Muscle of leg (tissue), 11 donors: ENCODE data around the gene EIF2S1. TPM values are rescaled to one million over a fixed set of nuclear protein-coding genes. Genes with fewer than 3 reads are reported as not detected.

Experiments used
- DNase-seq: peaks from one replicate; pipeline ENCODE4 v3.0.0; 2013
- H3K27ac ChIP-seq: one replicate; pipeline ENCODE4 v1.5.1; 2013; ENCODE audit warnings: mild to moderate bottlenecking, low read length, control low read depth
- H3K27me3 ChIP-seq: one replicate; pipeline ENCODE4 v1.6.1; 2013; ENCODE audit warnings: low read length; ENCODE audit not compliant: control insufficient read depth, insufficient read depth
- H3K36me3 ChIP-seq: one replicate; pipeline ENCODE4 v1.6.1; 2013; ENCODE audit warnings: low read length; ENCODE audit not compliant: control insufficient read depth, insufficient read depth
- H3K4me1 ChIP-seq: one replicate; pipeline ENCODE4 v1.6.1; 2013; ENCODE audit warnings: low read length; ENCODE audit not compliant: control insufficient read depth, insufficient read depth
- H3K4me3 ChIP-seq: one replicate; pipeline ENCODE4 v1.5.1; 2013; ENCODE audit warnings: low read length, control low read depth
- H3K9me3 ChIP-seq: replicated peaks from 2 replicates; pipeline ENCODE4 v1.6.1; 2013; ENCODE audit warnings: low read depth, low read length; ENCODE audit not compliant: control insufficient read depth
- WGBS: methylation state at CpG from one replicate; pipeline ENCODE4 v1.1.5; 2013; ENCODE audit warnings: missing lambda C conversion rate; ENCODE audit not compliant: insufficient coverage; 5-methylcytosine and 5-hydroxymethylcytosine counted together
- polyA plus RNA-seq, 8 donors: library from polyadenylated mRNA; unstranded; fragments of 120-200 nt; gene quantifications; one replicate each; pipeline versions ENCODE4 v1.2.1 to v1.2.3, GENCODE V29; 2013; ENCODE audit warnings: inconsistent platforms in 1 of 8, low replicate concordance in 1 of 8; ENCODE audit not compliant: insufficient read length in 8 of 8, insufficient read depth in 1 of 8
- total RNA-seq: library from RNA; stranded (reverse); fragments of 120-200 nt; gene quantifications from one replicate; pipeline ENCODE4 v1.2.4, GENCODE V29; 2013

Gene EIF2S1
- total and polyA plus RNA-seq, 9 donors: 60.3 to 97.4 (median 90.0) TPM

DNA sequence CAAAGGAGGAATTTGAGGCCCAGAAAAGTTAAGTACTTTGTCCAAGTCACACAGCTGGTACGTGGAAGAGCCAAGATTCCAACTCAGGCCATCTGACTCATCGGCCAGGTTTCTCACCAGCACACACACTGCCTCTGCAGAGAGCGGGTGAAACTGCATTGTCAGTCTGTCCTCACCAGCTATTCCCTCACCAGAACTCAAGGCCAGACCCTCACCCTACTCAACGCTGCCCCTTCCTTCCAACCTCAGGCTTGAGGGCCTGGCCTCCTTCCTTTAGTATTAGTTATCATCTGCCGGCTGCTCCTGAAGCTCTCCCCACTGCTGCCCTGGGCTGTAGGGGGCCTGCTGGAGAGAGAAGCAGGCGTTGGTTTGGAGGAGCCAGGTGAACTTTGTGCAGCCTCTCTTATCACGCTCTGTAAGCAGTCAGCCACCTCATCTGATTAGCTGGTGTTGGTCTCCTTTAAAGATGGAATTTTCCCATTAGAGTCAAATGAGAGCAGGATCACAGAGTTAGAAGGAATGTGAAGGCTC lies 68.4 kb downstream of the EIF2S1 start:
- Histone ChIP-seq H3K4me1 (peaks cover 7% of the 10 kb centered on the region), H3K27me3 (peaks cover 13% of the 10 kb centered on the region), H3K27ac (no peak overlapping the region), H3K9me3 (no peaks in the 10 kb centered on the region), H3K4me3 (no peak overlapping the region), H3K36me3 (no peaks in the 10 kb centered on the region)
- DNase-seq: no peak
- WGBS: 78% methylated on average over 6 of the region's 7 CpGs

DNA sequence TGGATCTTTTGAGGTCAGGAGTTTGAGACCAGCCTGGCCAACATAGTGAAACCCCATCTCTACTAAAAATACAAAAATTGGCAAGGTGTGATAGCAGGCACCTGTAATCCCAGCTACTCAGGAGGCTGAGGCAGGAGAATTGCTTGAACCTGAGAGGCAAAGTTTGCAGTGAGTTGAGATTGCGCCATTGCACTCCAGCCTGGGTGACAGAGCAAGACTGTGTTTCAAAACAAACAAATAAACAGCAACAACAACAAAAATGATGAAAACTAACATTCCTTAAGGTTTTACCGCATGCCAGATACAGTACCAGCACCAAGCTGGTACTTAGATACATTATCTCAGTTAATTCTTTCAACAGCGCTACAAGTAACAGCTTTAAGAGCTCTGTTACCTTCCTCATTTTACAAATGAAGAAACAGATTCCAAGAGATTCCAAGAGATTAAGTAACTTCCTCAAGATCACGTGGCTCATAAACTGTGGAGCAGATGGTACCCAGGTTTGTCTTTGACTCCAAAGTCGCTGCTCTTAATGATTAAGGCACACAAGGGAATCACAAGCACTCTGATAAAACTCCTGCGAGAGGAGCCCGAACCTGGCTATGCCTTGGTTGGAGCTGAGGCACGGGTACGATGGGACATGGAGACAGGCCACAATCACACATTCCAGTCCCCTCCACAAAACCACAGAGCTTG lies 69.5 kb downstream of the EIF2S1 start:
- Histone ChIP-seq H3K36me3 (no peaks in the 10 kb centered on the region), H3K27me3 (peaks cover 11% of the 10 kb centered on the region), H3K4me1 (peaks cover 7% of the 10 kb centered on the region), H3K27ac (no peak overlapping the region), H3K9me3 (no peaks in the 10 kb centered on the region), H3K4me3 (no peak overlapping the region)
- DNase-seq: no peak
- WGBS: 40% methylated on average over 7 of the region's 9 CpGs

DNA sequence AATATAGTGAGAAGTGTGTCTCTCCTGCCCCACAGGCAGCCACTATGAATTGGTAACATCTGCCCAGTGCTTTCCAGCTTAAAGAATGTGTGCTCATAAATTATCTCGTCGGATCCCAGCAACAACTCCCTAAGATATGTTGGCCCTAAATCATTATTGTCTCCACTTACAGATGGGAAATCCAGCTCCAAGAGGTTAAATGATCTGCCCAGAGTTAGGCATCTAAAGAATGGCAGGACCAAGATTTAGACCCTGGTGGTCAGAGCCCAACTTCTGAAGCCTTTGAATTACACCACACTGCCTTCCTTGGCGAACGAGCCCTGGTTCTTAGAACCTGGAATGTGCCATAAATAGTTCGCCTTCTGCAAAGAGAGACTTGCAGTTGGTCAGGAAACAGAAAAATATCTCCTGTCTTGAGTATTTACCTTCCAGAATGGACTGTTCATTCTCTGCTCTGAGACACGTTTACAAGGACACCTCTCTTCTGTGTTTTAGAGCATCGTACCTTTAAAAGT lies 72.0 kb downstream of the EIF2S1 start:
- peak; percentile 16 for DNase-seq
- H3K4me1 ChIP-seq: peaks cover 3% of the 10 kb centered on the region
- 33% methylated on average over 7 of the region's 7 CpGs for whole genome bisulfite sequencing
- no peak overlapping the region for H3K27ac ChIP-seq
- no peaks in the 10 kb centered on the region for H3K36me3 ChIP-seq
- H3K9me3 ChIP-seq: no peaks in the 10 kb centered on the region
- peaks cover 11% of the 10 kb centered on the region for H3K27me3 ChIP-seq
- H3K4me3 ChIP-seq: no peak overlapping the region

DNA sequence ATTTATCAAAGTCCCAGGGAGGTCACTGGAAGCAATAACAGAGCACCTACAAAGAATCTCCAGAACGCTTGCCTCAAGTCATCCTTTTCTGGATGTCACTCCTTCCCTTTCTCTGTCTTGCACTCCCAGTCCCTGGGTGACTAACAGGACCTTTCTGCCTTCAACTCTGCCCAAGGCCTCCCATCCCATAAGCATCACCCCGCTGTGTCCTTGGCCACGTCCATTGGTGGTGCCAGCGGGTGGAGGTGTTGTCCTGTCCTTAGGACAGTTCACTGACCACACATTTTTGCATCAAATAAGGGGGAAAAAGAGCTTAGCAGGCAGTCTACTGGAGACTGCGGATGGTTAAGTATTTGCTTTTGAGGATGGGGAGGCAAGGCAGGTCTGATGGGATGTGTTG lies 75.5 kb downstream of the EIF2S1 start:
- no peak for DNase-seq
- no peaks in the 10 kb centered on the region for H3K9me3 ChIP-seq
- no peak overlapping the region for H3K27ac ChIP-seq
- peaks cover 9% of the 10 kb centered on the region for H3K27me3 ChIP-seq
- no peaks in the 10 kb centered on the region for H3K36me3 ChIP-seq
- H3K4me3 ChIP-seq: no peak overlapping the region
- WGBS: 88% methylated on average over 4 of the region's 5 CpGs
- no peaks in the 10 kb centered on the region for H3K4me1 ChIP-seq

Other genes with a start within 250 kb of the EIF2S1 start
- gene GARIN2, start 170.9 kb upstream of the EIF2S1 start, total RNA-seq: 0.04 TPM
- gene GARIN2, start 170.9 kb upstream of the EIF2S1 start, polyA plus RNA-seq: under 1 TPM; 0.23 to 0.63 (median 0.38) TPM
- gene PALS1, start 118.9 kb upstream of the EIF2S1 start, total RNA-seq: 14.7 TPM
- gene PALS1, start 118.9 kb upstream of the EIF2S1 start, polyA plus RNA-seq: 10 to 100 TPM; 10.1 to 14.8 (median 13.6) TPM
- 63.4 TPM for gene ATP6V1D, start 524 bp upstream of the EIF2S1 start, total RNA-seq
- gene ATP6V1D, start 524 bp upstream of the EIF2S1 start, polyA plus RNA-seq: 10 to 100 TPM; 60.9 to 80.6 (median 69.8) TPM
- 0.22 TPM for gene PLEK2, start 51.8 kb downstream of the EIF2S1 start, total RNA-seq
- 1 to 10 TPM in 3 of 8 donors, under 1 TPM in 5; 0.44 to 3.0 (median 0.88) TPM for gene PLEK2, start 51.8 kb downstream of the EIF2S1 start, polyA plus RNA-seq
- gene TMEM229B, start 128.4 kb downstream of the EIF2S1 start, total RNA-seq: 0.40 TPM
- gene TMEM229B, start 128.4 kb downstream of the EIF2S1 start, polyA plus RNA-seq: under 1 TPM; 0.23 to 0.62 (median 0.43) TPM
- 0.75 TPM for gene PLEKHH1, start 173.0 kb downstream of the EIF2S1 start, total RNA-seq
- 1 to 10 TPM in 6 of 8 donors, under 1 TPM in 2; 0.58 to 3.5 (median 1.4) TPM for gene PLEKHH1, start 173.0 kb downstream of the EIF2S1 start, polyA plus RNA-seq
- gene PIGH, start 239.9 kb downstream of the EIF2S1 start, total RNA-seq: 10.0 TPM
- gene PIGH, start 239.9 kb downstream of the EIF2S1 start, polyA plus RNA-seq: 10 to 100 TPM in 6 of 8 donors, 1 to 10 TPM in 2; 9.8 to 14.8 (median 13.1) TPM